T1000 (cell line): Measurements from ENCODE around the gene ATP1A3.
"Not testable (repeated sequence)": the region's sequence is repeated elsewhere in the genome, so short reads cannot be mapped to it uniquely, and the experiment has no call there.

Experiments used
- DNase-seq: peaks from one replicate; lab custom pipeline; 2025; ENCODE audit warnings: mixed read lengths; lab: John Stamatoyannopoulos, UW

The ATP1A3 gene

DNA sequence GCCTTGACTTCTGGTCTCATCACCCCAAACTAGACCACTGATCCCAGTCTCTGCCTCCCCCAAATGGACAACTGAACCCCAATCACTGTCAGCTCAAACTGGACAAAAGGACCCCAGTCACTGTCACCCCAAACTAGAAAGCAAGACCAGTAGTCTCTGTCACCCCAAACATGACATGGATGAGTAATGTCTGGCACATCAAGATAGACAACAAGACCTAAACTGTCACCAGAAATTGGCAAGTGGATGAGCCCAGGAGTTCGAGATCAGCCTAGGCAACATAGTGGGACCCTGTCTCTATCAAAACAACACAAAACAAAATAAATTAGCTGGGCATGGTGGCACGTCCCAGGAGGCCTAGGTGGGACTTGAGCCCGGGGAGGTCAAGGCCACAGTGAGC, 46.9 kb downstream of the ATP1A3 start:
- no peak for DNase-seq

DNA sequence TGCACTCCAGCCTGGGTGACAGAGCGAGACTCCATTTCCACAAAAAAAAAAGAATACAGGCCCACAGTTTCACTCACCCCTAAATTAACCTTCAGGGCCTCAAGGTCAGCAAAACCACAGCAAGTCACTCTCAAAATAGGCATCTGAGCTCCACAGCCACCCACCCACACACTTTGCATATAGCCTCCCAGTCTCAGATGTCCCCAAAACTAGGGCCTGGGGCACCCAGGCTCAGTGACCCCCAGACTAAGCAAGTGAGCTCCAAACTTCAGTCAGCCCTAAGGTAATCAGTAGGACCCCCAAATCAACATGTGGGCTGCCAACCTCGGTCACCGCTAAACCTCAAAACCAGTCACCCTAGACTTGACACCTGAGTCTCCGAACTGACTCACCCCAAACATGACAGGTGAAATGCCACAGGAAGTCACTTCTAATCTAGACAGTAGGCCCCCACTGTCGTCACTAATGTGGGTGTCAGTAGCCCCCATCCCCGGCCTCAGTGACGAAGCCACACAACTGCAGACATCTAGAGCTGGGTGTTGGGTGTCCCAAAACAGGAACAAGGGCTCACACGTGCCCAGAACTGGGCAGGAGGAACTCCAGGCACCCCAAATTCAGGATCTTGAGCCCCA, 48.8 kb downstream of the ATP1A3 start:
- DNase-seq = no peak

- no peak for DNase-seq
Measured at GRCh38 chr19:41944336-41944735, 49.7 kb downstream of the ATP1A3 start.

GRCh38 chr19:41941410-41942202, 52.4 kb downstream of the ATP1A3 start:
- DNase-seq = no peak

- DNase-seq = no peak
Measured at GRCh38 chr19:41940731-41941409, 53.2 kb downstream of the ATP1A3 start.

- no peak for DNase-seq
Measured at GRCh38 chr19:41939861-41940730, 53.9 kb downstream of the ATP1A3 start.

DNA sequence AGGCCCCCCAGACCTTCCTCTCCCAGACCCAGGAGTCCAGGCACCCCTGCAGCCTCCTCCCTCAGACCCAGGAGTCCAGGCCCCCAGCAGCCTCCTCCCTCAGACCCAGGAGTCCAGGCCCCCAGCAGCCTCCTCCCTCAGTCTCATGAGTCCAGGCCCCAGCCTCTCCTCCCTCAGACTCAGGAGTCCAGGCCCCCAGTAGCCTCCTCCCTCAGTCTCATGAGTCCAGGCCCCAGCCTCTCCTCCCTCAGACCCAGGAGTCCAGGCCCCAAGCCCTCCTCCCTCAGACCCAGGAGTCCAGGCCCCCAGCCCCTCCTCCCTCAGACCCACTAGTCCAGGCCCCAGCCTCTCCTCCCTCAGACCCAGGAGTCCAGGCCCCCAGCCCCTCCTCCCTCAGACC, 54.8 kb downstream of the ATP1A3 start:
- DNase-seq = not testable (repeated sequence)

- DNase-seq = no peak
Measured at GRCh38 chr19:41937525-41938468, 56.2 kb downstream of the ATP1A3 start.

DNA sequence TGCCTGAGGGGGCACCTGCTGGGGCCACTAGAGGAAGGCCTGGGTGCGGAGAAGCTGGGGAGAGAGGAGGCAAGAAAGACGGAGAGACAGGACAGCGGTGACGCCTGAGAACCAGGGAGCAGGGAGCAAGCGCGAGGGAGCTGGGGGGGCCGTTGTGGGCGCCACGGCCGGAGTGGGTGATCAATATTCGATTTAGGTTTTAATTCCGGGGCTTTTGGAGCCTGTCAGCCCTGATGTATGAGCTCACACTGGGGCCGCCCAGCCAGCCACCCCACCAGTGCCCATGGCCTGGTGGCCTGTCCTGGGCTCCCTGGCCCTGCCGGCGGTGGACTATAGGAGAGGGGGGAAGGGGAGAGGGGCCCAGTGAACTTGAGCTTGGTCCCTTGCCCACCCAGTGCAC, 57.1 kb downstream of the ATP1A3 start:
- no peak for DNase-seq

- no peak for DNase-seq
Measured at GRCh38 chr19:41936416-41936850, 57.6 kb downstream of the ATP1A3 start.

DNA sequence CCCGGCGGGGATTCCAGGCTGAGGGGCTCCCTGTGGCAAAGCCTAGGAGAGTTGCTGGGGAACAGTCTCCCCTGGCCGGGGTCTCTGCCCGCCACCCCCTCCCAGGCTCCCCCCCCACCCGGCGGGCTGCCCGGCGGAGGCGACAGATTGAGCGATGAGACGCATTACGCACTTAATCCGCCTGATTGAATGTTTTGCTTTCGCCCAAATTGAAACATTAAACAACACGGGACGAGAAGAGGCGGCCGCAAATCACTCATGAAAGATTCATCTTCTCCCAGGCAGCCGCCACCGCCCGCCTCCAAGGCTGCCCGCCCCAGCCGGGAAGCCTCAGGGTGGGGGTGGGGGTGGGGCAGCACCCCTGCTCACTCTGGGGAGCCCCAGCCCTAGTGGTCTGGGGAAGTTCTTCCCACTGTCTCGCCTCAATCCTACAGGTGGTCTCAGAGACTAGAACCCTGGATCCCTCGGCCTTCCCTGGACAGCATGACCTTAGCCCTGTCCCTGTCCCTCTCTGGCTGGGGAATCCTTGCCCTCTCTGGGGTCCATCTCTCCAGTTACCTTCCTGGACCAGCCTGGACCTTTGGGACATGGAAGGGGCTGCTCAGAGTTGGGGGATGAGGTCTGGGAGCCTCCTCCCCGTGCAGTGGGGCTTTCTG, 58.1 kb downstream of the ATP1A3 start:
- no peak for DNase-seq

GRCh38 chr19:41934849-41935374, 59.1 kb downstream of the ATP1A3 start:
- peak; percentile 18 for DNase-seq

DNA sequence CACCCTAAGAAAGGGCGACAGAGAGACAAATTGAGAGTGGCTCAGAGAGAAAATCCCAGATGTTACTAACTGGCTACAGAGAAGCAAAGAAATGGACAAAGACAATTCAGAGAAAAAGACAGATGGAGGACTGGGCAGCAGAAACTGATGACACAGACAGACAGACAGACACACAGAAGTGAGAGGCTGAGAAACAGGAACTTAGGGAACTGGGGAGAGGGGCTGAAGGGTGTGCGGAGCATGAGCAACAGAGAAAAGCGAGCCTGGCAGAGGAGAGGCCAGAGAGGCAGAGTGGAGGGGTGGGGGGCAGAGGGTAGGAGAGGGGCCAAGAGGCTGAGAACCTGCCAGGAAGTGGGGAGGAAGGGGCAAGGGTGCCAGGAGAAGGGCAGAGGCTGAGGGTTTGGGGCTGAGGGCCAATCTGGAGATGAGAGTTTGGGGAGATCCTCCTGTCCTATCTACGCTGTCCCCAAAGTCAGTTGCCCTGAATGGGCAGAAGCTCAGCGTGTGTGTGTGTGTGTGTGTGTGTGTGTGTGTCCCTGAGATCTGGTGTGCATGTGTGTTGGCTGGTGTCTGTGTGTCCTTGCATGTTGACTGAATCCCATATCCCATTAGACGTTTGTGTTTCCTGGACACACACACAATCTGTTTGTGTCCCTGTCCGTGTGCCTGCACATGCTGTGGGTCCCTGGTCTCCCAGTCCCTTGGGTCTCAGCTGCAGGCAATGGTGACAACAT, 60.2 kb downstream of the ATP1A3 start:
- DNase-seq = no peak

- no peak for DNase-seq
Measured at GRCh38 chr19:41932720-41933332, 61.2 kb downstream of the ATP1A3 start.

DNA sequence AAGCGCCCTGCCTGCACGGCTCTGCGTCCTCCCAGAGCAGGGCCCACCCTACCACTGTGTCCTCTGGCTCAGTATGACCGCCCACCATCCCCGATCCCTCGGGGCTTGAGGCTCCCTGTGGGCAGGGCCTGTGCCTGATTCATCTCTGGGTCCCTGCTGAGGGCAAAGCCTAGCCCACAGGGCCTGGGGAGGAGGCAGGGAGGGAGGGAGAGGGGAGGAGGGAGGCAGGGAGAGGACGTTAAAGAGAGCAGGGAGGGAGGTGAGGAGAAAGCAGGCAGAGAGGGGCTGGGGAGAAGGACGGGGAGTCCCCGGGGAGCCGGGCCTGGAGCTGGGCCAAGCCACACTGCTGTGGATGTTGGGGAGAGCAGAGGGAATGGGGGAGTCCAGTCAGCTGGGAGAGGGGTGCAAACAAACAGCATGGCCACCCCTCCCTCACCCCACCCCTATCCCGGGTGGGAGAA, 61.7 kb downstream of the ATP1A3 start:
- DNase-seq = no peak

DNA sequence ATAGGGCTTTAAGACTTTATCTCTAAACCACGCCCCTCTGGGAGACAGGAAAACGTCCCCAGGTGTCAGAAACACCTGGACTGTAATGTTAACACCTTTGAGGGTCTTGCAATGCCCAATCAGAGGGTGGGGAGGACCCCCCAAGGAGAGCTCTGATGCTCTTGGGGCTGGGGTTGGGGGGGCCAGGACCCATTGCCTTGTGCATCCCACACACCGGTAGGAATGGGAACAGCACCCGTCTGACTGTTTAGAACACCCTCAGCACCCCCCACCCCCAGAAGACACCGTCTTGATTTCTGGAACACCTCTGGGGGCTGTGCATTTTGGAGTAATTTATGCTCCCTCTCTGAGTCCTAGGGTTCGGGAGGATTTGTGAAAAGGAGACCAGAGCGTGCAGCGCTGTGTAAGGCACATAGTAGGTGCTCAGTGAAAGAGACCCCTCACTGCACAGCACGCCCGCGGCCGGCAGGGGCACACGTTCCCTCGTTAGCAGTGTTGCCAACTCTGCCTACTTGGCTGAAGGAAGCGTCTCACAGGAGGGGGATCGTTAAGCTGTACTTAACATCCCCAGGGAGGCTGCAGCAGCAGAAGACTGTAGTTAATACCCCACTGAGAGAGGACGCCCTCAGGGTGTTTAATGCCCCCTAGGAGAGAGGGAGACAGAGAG, 63.0 kb downstream of the ATP1A3 start:
- no peak for DNase-seq

DNA sequence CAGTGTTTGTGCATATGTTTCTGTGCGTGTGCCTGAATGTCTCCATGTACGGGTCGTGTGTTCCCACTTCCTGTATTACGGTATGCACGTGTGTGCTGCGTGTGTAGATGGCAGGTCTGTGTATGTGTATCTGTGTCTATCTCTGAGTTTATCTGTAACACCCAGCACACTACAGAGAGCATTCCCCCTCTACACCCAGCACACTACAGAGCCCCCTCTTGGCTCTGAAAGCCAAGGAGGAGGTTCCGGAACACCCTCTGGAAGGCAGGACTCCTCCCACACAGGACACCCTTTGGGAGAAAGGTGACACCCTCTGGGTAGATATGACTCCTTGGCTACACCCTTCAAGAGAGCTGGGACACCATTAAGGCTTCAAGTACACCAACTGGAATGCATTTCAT, 63.7 kb downstream of the ATP1A3 start:
- no peak for DNase-seq

- DNase-seq = no peak
Measured at GRCh38 chr19:41929536-41930071, 64.4 kb downstream of the ATP1A3 start.
